BLaER1 (cell line): ENCODE data around the gene GMDS.

Experiments
- H3K27ac ChIP-seq: shearing (Covaris generic); formaldehyde crosslinking; 2 replicates; pipeline ENCODE4 v1.8.1; 2022
- H3K27me3 ChIP-seq: shearing (Covaris generic); formaldehyde crosslinking; 2 replicates; pipeline ENCODE4 v1.8.1; 2022
- H3K36me3 ChIP-seq: shearing (Covaris generic); formaldehyde crosslinking; 2 replicates; pipeline ENCODE4 v1.8.1; 2022
- H3K4me1 ChIP-seq: shearing (Covaris generic); formaldehyde crosslinking; 2 replicates; pipeline ENCODE4 v1.8.1; 2022
- H3K4me2 ChIP-seq: shearing (Covaris generic); formaldehyde crosslinking; 2 replicates; pipeline ENCODE4 v1.8.1; 2022
- H3K4me3 ChIP-seq: shearing (Covaris generic); formaldehyde crosslinking; 2 replicates; pipeline ENCODE4 v1.8.1; 2022
- H3K9ac ChIP-seq: shearing (Covaris generic); formaldehyde crosslinking; 2 replicates; pipeline ENCODE4 v1.8.1; 2022
- H3K9me3 ChIP-seq: shearing (Covaris generic); formaldehyde crosslinking; 2 replicates; pipeline ENCODE4 v1.8.1; 2022
- H4K20me1 ChIP-seq: shearing (Covaris generic); formaldehyde crosslinking; 2 replicates; pipeline ENCODE4 v1.8.1; 2022
- Cebpa-rat ChIP-seq: shearing (Covaris generic); IDR thresholded peaks from 2 replicates; pipeline ENCODE4 v1.8.1; 2022

The GMDS gene

DNA sequence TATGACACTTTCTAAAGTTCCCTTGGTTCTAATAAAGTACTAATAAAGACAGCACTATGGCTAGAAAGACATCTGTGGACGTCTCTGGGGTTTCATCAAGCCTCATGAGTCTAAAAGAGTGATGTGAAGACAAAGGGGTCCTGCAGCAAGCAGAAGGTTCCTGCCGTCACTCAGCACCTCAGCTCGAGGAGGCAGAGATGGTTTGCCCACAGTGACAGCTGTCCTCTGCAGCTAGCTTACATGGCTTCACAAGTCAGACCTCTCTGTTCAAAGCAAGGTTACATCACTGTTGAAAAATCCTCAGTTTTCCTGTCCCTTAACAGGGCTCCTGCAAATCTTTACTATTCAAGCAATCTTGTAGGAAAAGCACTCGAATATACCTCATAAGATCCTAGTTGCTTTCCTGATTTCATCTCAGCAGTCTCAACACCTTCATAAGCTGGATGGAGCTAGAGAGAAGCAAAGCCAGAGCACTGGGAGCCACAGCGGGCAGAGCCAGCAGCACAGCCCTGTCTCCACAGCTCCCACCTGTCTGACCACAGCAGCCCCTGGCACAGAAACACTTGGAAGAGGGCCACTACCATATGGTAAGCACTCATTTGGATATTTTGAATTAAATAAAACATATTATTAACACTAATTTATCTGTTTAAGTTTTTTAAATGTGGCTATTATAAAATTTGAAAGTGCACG lies 202.3 kb downstream of the GMDS start:
- no peaks in the 10 kb centered on the region for H4K20me1 ChIP-seq
- 0 out of 2 replicates have a peak, but pooled peaks cover 3% of the 10 kb centered on the region for H3K4me1 ChIP-seq
- H3K4me3 ChIP-seq: no peak overlapping the region
- no peak overlapping the region for H3K27ac ChIP-seq
- no peak overlapping the region for H3K9ac ChIP-seq
- no peaks in the 10 kb centered on the region; the same call in 1 of the 2 replicates for H3K9me3 ChIP-seq
- H3K36me3 ChIP-seq: no peaks in the 10 kb centered on the region
- no peaks in the 10 kb centered on the region for H3K27me3 ChIP-seq
- TF ChIP-seq Cebpa-rat: no peak
- H3K4me2 ChIP-seq: no peak overlapping the region

DNA sequence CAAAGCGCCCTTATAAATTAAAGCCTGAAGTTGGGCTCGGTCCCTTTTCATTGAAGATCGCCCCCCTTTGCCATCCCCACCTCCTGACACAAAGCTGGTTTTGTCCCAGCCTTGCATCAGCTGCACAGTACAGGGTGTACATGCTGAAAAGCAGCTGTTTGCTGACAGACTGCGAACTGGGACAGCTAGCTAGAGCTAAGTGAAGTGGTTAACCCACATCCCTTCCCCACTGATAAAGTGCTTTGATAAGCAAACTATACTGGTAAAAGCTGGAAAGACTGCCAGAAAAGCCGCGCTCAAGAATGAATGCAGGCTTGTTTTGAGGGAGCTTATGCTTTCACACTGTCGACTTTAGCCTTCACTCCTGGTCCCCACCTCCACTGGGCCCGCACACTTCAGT lies 207.3 kb downstream of the GMDS start:
- Histone ChIP-seq H3K36me3 (no peaks in the 10 kb centered on the region), H4K20me1 (no peaks in the 10 kb centered on the region), H3K9me3 (no peaks in the 10 kb centered on the region), H3K9ac (no peak overlapping the region), H3K27ac (no peak overlapping the region), H3K4me3 (no peak overlapping the region), H3K27me3 (no peaks in the 10 kb centered on the region), H3K4me2 (no peak overlapping the region), H3K4me1 (0 out of 2 replicates have a peak, but pooled peaks cover 5% of the 10 kb centered on the region)
- TF ChIP-seq Cebpa-rat: no peak

DNA sequence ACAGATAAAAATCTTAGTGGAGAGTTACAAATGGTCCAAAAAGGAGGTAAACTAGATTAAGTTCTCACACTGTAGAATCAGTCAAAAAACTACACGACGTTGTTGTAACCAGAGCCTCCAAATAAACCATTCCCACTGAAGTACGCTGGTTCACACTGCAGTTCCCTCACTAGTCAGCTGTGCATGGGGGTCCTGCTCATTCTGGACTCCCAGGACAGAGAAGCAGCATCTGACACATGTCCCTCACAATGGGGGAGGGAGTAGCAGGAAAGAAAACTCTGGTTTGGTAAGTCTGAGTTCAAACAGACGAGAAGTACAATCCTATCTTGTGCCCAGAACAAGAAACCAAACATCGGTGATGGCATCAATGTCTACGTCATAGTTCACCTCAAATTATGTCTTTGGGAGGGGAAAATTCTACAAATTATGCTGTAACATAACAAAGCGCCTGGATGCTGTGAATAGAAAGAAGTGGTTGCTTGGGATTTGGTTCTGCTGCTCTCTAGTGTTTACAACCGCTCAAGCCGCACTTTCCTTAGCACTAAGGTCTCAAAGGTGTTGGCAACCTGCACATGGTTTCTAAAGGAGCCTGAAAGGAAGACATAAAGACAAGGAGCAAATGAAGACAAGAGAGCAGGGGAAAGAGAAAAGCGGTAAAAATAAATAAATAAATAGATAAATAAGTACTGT lies 208.0 kb downstream of the GMDS start:
- Histone ChIP-seq H3K4me1 (0 out of 2 replicates have a peak, but pooled peaks cover 5% of the 10 kb centered on the region), H3K9me3 (no peaks in the 10 kb centered on the region), H4K20me1 (no peaks in the 10 kb centered on the region), H3K36me3 (no peaks in the 10 kb centered on the region), H3K4me3 (no peak overlapping the region), H3K4me2 (no peak overlapping the region), H3K27me3 (no peaks in the 10 kb centered on the region), H3K9ac (no peak overlapping the region), H3K27ac (no peak overlapping the region)
- TF ChIP-seq Cebpa-rat: no peak

DNA sequence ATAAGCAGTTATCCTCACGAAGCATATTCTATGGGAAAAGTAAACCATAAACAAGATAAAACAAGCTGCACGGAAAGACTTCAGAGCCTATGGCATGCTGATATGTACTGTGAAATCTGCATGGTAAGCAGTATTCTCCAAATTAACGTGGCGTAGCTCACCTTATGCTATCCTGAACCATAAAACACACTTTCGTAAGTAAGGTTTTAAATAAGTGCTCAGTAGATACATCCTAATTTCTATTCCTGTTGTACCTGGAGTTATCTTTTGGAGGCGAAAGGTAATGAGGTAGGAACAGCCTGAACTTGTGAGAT lies 208.7 kb downstream of the GMDS start:
- no peak overlapping the region for H3K4me3 ChIP-seq
- H3K4me2 ChIP-seq: no peak overlapping the region
- TF ChIP-seq Cebpa-rat: no peak
- 0 out of 2 replicates have a peak, but pooled peaks cover 5% of the 10 kb centered on the region for H3K4me1 ChIP-seq
- no peaks in the 10 kb centered on the region for H3K36me3 ChIP-seq
- no peaks in the 10 kb centered on the region for H3K27me3 ChIP-seq
- no peaks in the 10 kb centered on the region for H4K20me1 ChIP-seq
- H3K9me3 ChIP-seq: no peaks in the 10 kb centered on the region
- no peak overlapping the region for H3K9ac ChIP-seq
- H3K27ac ChIP-seq: no peak overlapping the region

DNA sequence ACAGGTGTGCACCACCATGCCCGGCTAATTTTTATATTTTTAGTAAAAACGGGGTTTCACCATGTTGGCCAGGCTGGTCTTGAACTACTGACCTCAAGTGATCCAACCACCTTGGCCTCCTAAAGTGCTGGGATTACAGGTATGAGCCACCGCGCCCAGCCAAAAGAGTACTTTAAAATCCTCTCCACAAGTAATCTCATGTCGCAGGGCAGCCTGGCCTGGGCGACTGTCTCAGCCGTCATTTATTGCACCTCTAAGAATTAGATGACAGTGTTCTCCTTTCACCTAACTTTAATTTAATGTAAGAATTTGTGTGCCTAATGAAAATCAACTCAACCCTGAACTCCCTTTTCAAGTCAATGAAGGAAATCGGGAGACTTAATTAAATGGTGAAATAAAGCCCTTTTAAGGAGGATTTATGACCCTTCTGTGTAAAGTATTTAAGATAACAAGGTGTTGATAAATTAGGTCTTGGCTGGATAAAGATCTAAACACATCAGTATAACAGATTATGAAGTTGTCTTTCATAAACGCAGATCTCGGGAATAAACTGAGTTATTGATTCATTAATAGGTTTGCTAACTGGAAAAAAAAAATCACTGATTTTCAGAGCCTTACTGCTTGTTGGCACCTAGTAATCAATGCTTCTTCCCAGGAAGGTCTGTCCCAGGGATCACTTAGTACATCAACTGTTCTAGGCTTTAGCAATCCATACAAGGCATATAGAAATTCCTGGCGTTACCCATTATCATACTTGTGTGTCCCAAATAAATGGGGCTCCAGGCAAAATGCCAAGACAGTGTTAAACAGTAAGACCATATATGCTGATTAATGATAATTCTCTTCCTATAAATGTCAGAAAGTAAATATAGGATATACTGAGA lies 209.3 kb downstream of the GMDS start:
- Histone ChIP-seq H3K36me3 (no peaks in the 10 kb centered on the region), H3K27me3 (no peaks in the 10 kb centered on the region), H3K9ac (no peak overlapping the region), H4K20me1 (no peaks in the 10 kb centered on the region), H3K4me2 (no peak overlapping the region), H3K4me1 (0 out of 2 replicates have a peak, but pooled peaks cover 5% of the 10 kb centered on the region), H3K27ac (no peak overlapping the region), H3K9me3 (no peaks in the 10 kb centered on the region), H3K4me3 (no peak overlapping the region)
- TF ChIP-seq Cebpa-rat: no peak

DNA sequence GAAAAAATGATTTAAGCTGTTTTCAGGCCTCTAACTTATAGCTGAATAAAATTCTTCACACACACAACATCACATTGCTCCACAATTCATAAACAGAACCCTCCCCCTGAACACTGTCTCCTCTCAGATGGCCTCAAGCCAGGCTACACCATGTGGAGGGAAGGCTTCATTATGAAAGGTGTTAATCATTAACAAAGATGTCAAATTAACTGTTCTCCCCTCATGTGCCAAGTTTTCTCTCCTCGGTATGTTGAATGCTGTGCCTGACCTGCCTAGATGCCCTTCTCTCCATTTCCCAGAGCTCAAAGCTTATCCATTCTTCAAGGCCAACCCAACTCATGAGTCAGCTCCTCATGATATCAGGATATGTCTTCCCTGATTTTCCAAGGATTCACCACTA lies 210.4 kb downstream of the GMDS start:
- Histone ChIP-seq H3K27ac (no peak overlapping the region), H3K27me3 (no peaks in the 10 kb centered on the region), H3K4me1 (0 out of 2 replicates have a peak, but pooled peaks cover 5% of the 10 kb centered on the region), H3K9ac (no peak overlapping the region), H3K36me3 (no peaks in the 10 kb centered on the region), H3K9me3 (no peaks in the 10 kb centered on the region), H4K20me1 (no peaks in the 10 kb centered on the region), H3K4me3 (no peak overlapping the region), H3K4me2 (no peak overlapping the region)
- TF ChIP-seq Cebpa-rat: no peak

DNA sequence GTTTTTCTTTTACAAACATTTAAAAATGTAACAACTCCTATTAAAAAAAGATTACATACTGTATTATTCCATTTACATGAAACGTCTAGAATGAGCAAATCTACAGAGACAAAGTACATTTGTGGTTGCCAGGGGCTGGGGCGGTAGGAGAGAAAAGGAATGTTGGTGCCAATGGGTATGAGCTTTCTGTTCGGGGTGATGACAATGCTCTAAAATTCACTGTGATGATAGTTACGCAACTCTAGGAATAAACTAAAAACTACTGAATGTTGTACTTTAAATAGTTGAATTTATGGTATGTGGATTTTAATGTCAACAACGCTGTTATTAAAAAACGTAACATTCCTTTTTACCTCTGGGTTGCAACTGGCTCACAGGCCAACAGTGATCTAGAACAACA lies 211.1 kb downstream of the GMDS start:
- Histone ChIP-seq H3K36me3 (no peaks in the 10 kb centered on the region), H3K27ac (no peak overlapping the region), H3K4me2 (no peak overlapping the region), H3K27me3 (no peaks in the 10 kb centered on the region), H3K9ac (no peak overlapping the region), H3K4me1 (0 out of 2 replicates have a peak, but pooled peaks cover 5% of the 10 kb centered on the region), H3K9me3 (no peaks in the 10 kb centered on the region), H3K4me3 (no peak overlapping the region), H4K20me1 (no peaks in the 10 kb centered on the region)
- TF ChIP-seq Cebpa-rat: no peak

DNA sequence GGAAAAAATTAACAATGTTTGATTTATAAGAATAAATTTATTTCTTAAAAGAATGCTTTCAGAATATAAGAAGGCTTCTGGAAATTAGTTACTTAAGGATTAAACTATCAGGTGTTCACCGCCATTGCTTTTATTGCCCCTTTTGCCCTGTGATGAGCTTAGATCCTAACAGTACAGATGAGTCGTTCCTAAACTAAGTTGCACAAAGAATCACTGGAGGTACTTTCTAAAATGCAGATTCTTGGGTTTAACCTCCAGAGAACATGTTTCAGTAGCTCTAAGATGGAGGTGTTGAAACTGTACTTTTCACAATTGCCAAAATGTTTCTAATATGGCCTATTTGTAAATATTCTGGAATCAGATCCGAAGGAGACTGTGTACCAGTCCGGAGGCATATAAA lies 211.9 kb downstream of the GMDS start:
- H3K4me3 ChIP-seq: no peak overlapping the region
- no peaks in the 10 kb centered on the region for H3K9me3 ChIP-seq
- H3K4me2 ChIP-seq: no peak overlapping the region
- no peak for TF ChIP-seq Cebpa-rat
- no peaks in the 10 kb centered on the region for H4K20me1 ChIP-seq
- H3K4me1 ChIP-seq: peaks cover 9% of the 10 kb centered on the region
- no peaks in the 10 kb centered on the region for H3K36me3 ChIP-seq
- no peak overlapping the region for H3K9ac ChIP-seq
- no peaks in the 10 kb centered on the region for H3K27me3 ChIP-seq
- H3K27ac ChIP-seq: no peak overlapping the region

DNA sequence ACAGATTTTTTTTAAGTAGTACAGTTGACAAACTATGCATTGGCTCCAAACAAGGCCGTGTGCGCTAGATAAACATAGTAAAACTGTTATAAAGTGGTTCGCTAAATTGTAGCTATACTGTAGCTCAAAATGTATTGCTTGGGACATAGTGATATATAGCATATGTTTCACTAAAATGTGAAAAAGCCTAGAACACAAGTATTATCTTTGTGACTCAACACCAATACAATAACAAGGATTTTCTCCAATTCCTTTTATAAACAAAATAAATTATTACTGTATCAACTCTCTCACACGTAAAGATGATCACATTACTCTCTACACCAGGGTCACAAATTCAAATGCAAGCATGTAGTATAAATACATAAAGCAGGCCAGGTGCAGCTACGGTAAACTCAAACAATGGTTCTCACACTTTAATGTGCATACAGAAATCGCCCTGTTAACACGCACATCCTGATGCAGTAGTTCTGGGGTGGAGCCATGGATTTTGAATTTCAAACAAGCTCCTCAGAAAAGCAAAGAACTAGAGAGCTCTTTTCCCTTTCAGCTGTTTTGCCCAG lies 214.6 kb downstream of the GMDS start:
- H3K36me3 ChIP-seq: no peaks in the 10 kb centered on the region
- H3K9ac ChIP-seq: no peak overlapping the region
- no peak overlapping the region for H3K4me2 ChIP-seq
- TF ChIP-seq Cebpa-rat: no peak
- H3K4me1 ChIP-seq: peaks cover 10% of the 10 kb centered on the region
- H3K27ac ChIP-seq: no peak overlapping the region
- H3K9me3 ChIP-seq: no peaks in the 10 kb centered on the region
- no peaks in the 10 kb centered on the region for H3K27me3 ChIP-seq
- no peaks in the 10 kb centered on the region for H4K20me1 ChIP-seq
- H3K4me3 ChIP-seq: no peak overlapping the region
